ENCODE measurements around the gene CLTCL1.

Gene CLTCL1

DNA sequence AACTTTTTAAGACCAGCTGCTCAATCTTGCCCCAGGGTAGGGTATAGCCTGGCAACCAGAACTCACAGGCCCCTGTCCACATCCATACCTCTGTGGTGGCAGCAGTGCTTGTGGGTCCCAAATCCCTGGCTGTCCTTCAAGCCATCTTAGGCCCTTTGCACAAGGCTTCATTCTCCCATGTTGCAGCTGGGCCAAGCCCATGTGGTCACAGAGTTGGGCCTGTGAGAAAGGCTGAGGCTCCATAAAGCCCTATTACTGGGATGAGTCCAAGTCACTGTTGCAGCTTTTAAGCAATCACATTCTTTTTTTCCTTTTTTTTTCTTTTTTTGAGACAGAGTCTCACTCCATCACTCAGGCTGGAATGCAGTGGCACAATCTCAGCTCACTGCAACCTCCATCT is 65.1 kb downstream of the CLTCL1 start:
- TF ChIP-seq, protein P1, sequence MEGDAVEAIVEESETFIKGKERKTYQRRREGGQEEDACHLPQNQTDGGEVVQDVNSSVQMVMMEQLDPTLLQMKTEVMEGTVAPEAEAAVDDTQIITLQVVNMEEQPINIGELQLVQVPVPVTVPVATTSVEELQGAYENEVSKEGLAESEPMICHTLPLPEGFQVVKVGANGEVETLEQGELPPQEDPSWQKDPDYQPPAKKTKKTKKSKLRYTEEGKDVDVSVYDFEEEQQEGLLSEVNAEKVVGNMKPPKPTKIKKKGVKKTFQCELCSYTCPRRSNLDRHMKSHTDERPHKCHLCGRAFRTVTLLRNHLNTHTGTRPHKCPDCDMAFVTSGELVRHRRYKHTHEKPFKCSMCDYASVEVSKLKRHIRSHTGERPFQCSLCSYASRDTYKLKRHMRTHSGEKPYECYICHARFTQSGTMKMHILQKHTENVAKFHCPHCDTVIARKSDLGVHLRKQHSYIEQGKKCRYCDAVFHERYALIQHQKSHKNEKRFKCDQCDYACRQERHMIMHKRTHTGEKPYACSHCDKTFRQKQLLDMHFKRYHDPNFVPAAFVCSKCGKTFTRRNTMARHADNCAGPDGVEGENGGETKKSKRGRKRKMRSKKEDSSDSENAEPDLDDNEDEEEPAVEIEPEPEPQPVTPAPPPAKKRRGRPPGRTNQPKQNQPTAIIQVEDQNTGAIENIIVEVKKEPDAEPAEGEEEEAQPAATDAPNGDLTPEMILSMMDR (IDR thresholded peaks at IDR 0.05; ENCODE audit: insufficient read depth, low read length), result no peak
- no peak for TF ChIP-seq GABPA (IDR thresholded peaks at IDR 0.05; ENCODE audit: low read depth)
- TF ChIP-seq, protein P2, sequence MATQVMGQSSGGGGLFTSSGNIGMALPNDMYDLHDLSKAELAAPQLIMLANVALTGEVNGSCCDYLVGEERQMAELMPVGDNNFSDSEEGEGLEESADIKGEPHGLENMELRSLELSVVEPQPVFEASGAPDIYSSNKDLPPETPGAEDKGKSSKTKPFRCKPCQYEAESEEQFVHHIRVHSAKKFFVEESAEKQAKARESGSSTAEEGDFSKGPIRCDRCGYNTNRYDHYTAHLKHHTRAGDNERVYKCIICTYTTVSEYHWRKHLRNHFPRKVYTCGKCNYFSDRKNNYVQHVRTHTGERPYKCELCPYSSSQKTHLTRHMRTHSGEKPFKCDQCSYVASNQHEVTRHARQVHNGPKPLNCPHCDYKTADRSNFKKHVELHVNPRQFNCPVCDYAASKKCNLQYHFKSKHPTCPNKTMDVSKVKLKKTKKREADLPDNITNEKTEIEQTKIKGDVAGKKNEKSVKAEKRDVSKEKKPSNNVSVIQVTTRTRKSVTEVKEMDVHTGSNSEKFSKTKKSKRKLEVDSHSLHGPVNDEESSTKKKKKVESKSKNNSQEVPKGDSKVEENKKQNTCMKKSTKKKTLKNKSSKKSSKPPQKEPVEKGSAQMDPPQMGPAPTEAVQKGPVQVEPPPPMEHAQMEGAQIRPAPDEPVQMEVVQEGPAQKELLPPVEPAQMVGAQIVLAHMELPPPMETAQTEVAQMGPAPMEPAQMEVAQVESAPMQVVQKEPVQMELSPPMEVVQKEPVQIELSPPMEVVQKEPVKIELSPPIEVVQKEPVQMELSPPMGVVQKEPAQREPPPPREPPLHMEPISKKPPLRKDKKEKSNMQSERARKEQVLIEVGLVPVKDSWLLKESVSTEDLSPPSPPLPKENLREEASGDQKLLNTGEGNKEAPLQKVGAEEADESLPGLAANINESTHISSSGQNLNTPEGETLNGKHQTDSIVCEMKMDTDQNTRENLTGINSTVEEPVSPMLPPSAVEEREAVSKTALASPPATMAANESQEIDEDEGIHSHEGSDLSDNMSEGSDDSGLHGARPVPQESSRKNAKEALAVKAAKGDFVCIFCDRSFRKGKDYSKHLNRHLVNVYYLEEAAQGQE (IDR thresholded peaks at IDR 0.05; ENCODE audit: insufficient replicate concordance, low read depth), result no peak
- no peak for TF ChIP-seq SPI1 (IDR thresholded peaks at IDR 0.05; ENCODE audit: borderline replicate concordance, low read depth)
- no peak for TF ChIP-seq POLR2AphosphoS5 (IDR thresholded peaks at IDR 0.05; ENCODE audit: low read depth)

DNA sequence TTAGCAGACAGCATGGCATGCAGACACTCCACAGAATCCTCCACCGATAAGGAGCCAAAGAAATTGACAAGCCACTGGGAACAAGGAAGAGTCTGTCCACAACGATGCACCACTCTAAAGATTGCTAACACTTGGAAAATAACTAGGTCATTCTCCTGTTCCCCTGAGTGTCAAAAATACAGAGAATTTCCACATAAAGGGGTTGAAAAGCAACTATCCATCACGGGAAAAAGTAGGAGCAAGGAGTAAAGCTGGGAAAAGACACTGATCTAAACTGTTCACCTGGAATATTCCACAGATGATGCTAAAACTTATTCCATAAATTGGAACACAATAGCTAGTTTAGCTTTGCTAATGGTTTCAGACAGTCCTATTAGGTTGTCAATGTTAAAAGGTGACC is 66.0 kb downstream of the CLTCL1 start:
- H3K27ac ChIP-seq (replicated peaks), result no peak overlapping the region
- no peak for DNase-seq (ENCODE audit: low read depth in 1 of 2, low spot score in 1 of 2)
- TF ChIP-seq SPI1 (IDR thresholded peaks at IDR 0.05; ENCODE audit: borderline replicate concordance, low read depth), result no peak
- TF ChIP-seq POLR2AphosphoS5 (IDR thresholded peaks at IDR 0.05; ENCODE audit: low read depth), result no peak
- no peak for TF ChIP-seq GABPA (IDR thresholded peaks at IDR 0.05; ENCODE audit: low read depth)
- TF ChIP-seq, protein P1 (IDR thresholded peaks at IDR 0.05; ENCODE audit: insufficient read depth, low read length), result no peak
- TF ChIP-seq, protein P2 (IDR thresholded peaks at IDR 0.05; ENCODE audit: insufficient replicate concordance, low read depth), result no peak
- no peak overlapping the region for H3K4me3 ChIP-seq (replicated peaks; ENCODE audit: insufficient read depth, low read length)
- H3K27me3 ChIP-seq (ENCODE audit: insufficient read depth, poor library complexity, severe bottlenecking), result no peaks in the 10 kb centered on the region

More for the DNA sequence above, 65.1 kb downstream of the CLTCL1 start:
- Histone ChIP-seq H3K4me3 (replicated peaks; ENCODE audit: insufficient read depth, low read length) (no peak overlapping the region), H3K27ac (replicated peaks) (no peak overlapping the region), H3K27me3 (ENCODE audit: insufficient read depth, poor library complexity, severe bottlenecking) (no peaks in the 10 kb centered on the region)
- DNase-seq (ENCODE audit: low read depth in 1 of 2, low spot score in 1 of 2), result no peak

DNA sequence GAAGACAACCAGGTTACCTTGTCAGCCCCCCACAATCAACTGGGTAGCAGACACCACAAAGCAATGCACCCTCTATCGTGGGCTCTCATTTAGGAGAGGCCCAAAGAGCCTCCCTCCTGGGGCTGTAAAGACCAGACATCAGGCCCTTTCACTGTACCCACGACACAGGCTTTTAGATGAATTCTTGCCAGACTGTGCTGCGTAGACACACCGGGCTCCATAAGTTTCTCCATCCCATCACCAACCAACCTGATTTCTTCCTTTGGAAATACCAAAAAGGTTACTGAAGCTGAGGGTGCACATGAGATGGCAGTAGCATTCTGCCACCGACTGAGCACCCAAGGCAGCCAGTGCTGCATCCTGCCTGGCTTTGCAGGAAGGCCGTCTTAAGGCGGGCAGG is 66.5 kb downstream of the CLTCL1 start:
- TF ChIP-seq POLR2AphosphoS5 (IDR thresholded peaks at IDR 0.05; ENCODE audit: low read depth), result no peak
- TF ChIP-seq GABPA (IDR thresholded peaks at IDR 0.05; ENCODE audit: low read depth), result no peak
- TF ChIP-seq, protein P1 (IDR thresholded peaks at IDR 0.05; ENCODE audit: insufficient read depth, low read length), result no peak
- TF ChIP-seq, protein P2 (IDR thresholded peaks at IDR 0.05; ENCODE audit: insufficient replicate concordance, low read depth), result no peak
- TF ChIP-seq SPI1 (IDR thresholded peaks at IDR 0.05; ENCODE audit: borderline replicate concordance, low read depth), result no peak
- Histone ChIP-seq H3K27ac (replicated peaks) (no peak overlapping the region), H3K27me3 (ENCODE audit: insufficient read depth, poor library complexity, severe bottlenecking) (no peaks in the 10 kb centered on the region), H3K4me3 (replicated peaks; ENCODE audit: insufficient read depth, low read length) (no peak overlapping the region)
- no peak for DNase-seq (ENCODE audit: low read depth in 1 of 2, low spot score in 1 of 2)
